GM21825 (cell line): ENCODE measurements around the gene DBET.
"Not testable (repeated sequence)": the region's sequence is repeated elsewhere in the genome, so short reads cannot be mapped to it uniquely, and the experiment has no call there.

Experiments
- ATAC-seq: cut with Tn5 transposase; IDR thresholded peaks from one replicate; pipeline ENCODE4 v1.9.1; 2021; ENCODE audit warnings: mild to moderate bottlenecking, moderate library complexity; ENCODE audit not compliant: unreplicated experiment

The DBET gene

GRCh38 chr4:190064342-190064741 lies at the start of gene DBET:
Gene DBET, plus strand, starts transcription at chr4:190064502.
- not testable (repeated sequence) for ATAC-seq

- no peak for ATAC-seq
Observed at GRCh38 chr4:190014771-190015537, 49.3 kb upstream of the DBET start.

GRCh38 chr4:190015538-190016368 lies 48.5 kb upstream of the DBET start:
- no peak for ATAC-seq

- ATAC-seq: no peak
Observed at GRCh38 chr4:190016369-190017289, 47.7 kb upstream of the DBET start.

- ATAC-seq: no peak
Observed at GRCh38 chr4:190017357-190018200, 46.7 kb upstream of the DBET start.

- ATAC-seq: no peak
Observed at GRCh38 chr4:190018201-190018920, 45.9 kb upstream of the DBET start.

GRCh38 chr4:190019023-190019858 lies 45.1 kb upstream of the DBET start:
- no peak for ATAC-seq

GRCh38 chr4:190019859-190020463 lies 44.3 kb upstream of the DBET start:
- ATAC-seq: not testable (repeated sequence)

- ATAC-seq: no peak
Observed at GRCh38 chr4:190020790-190021717, 43.2 kb upstream of the DBET start.

GRCh38 chr4:190021973-190022372 lies 42.3 kb upstream of the DBET start:
- not testable (repeated sequence) for ATAC-seq

GRCh38 chr4:190022614-190023281 lies 41.6 kb upstream of the DBET start:
- ATAC-seq: not testable (repeated sequence)

- not testable (repeated sequence) for ATAC-seq
Observed at GRCh38 chr4:190027156-190027555, 37.1 kb upstream of the DBET start, which contains the start of gene FRG2. Gene FRG2, minus strand, starts transcription at chr4:190027256. Its CDS starts 52 bp downstream, at chr4:190027204.

- ATAC-seq: not testable (repeated sequence)
Observed at GRCh38 chr4:190031264-190031663, 33.0 kb upstream of the DBET start.

- ATAC-seq: not testable (repeated sequence)
Observed at GRCh38 chr4:190037704-190038388, 26.5 kb upstream of the DBET start.

GRCh38 chr4:190040873-190041272 lies 23.4 kb upstream of the DBET start:
- not testable (repeated sequence) for ATAC-seq

- ATAC-seq: not testable (repeated sequence)
Observed at GRCh38 chr4:190047627-190048026, 16.7 kb upstream of the DBET start.
